Immature natural killer cell (primary cell): ENCODE results near the gene IGF2BP3. TPM values are rescaled to one million over a fixed set of nuclear protein-coding genes. Genes with fewer than 3 reads are reported as not detected.
"Not testable (repeated sequence)": the region's sequence is repeated elsewhere in the genome, so short reads cannot be mapped to it uniquely, and the experiment has no call there.

Source experiments
- DNase-seq, 3 donors: peaks; one replicate each; pipeline ENCODE4 v3.0.0; 2022; ENCODE audit warnings: mixed read lengths in 1 of 3
- H3K27ac Mint-ChIP-seq, 6 donors: one replicate each; pipeline ENCODE4 v1.8.0; 2020; ENCODE audit warnings: mixed read lengths in 6 of 6, mild to moderate bottlenecking in 5 of 6, inconsistent platforms in 4 of 6, moderate library complexity in 3 of 6
- H3K27me3 Mint-ChIP-seq, 3 donors: one replicate each; pipeline ENCODE4 v1.8.0; 2020 to 2021; ENCODE audit warnings: low read depth in 3 of 3, mild to moderate bottlenecking in 3 of 3, mixed read lengths in 3 of 3, moderate library complexity in 3 of 3, inconsistent platforms in 1 of 3
- H3K36me3 Mint-ChIP-seq, 3 donors: one replicate each; pipeline ENCODE4 v1.8.0; 2020; ENCODE audit warnings: mixed read lengths in 3 of 3, inconsistent platforms in 2 of 3, mild to moderate bottlenecking in 2 of 3
- H3K4me1 Mint-ChIP-seq, 2 donors: one replicate each; pipeline ENCODE4 v1.8.0; 2020; ENCODE audit warnings: inconsistent platforms in 2 of 2, mild to moderate bottlenecking in 2 of 2, mixed read lengths in 2 of 2, moderate library complexity in 1 of 2
- H3K4me3 Mint-ChIP-seq, 5 donors: one replicate each; pipeline ENCODE4 v1.8.0; 2020; ENCODE audit warnings: mild to moderate bottlenecking in 5 of 5, mixed read lengths in 5 of 5, inconsistent platforms in 3 of 5, moderate library complexity in 3 of 5
- H3K9me3 Mint-ChIP-seq, 6 donors: one replicate each; pipeline ENCODE4 v1.8.0; 2020; ENCODE audit warnings: mild to moderate bottlenecking in 6 of 6, mixed read lengths in 6 of 6, inconsistent platforms in 4 of 6, moderate library complexity in 3 of 6
- polyA plus RNA-seq, 3 donors: library from polyadenylated mRNA; unstranded; fragments of 300-500 nt; fragmentation: Illumina TruSeq; gene quantifications; one replicate each; pipeline ENCODE4 v1.2.3, GENCODE V29; 2021

The IGF2BP3 gene
- polyA plus RNA-seq, 3 donors from 2014 or later, result 0.76 TPM; not detected in 2

- Mint-ChIP-seq H3K9me3 (no peaks in the 10 kb centered on the region), H3K27ac (no peak overlapping the region), H3K4me3 (no peak overlapping the region), H3K4me1 (no peaks in the 10 kb centered on the region), H3K36me3 (peaks cover 0 to 5% (median 0%) of the 10 kb centered on the region in 3 donors), H3K27me3 (peaks cover 7 to 11% (median 7%) of the 10 kb centered on the region in 3 donors)
- no peak for DNase-seq
Measured at GRCh38 chr7:23333671-23334246, 136.5 kb downstream of the IGF2BP3 start.

- H3K4me1 Mint-ChIP-seq, result no peaks in the 10 kb centered on the region
- no peak for DNase-seq
- H3K27ac Mint-ChIP-seq, result no peak overlapping the region
- H3K4me3 Mint-ChIP-seq, result no peak overlapping the region
- H3K27me3 Mint-ChIP-seq, result peaks cover 6 to 12% (median 9%) of the 10 kb centered on the region in 3 donors
- H3K36me3 Mint-ChIP-seq, result peaks cover 0 to 5% (median 0%) of the 10 kb centered on the region in 3 donors
- H3K9me3 Mint-ChIP-seq, result no peaks in the 10 kb centered on the region
Measured at GRCh38 chr7:23332910-23333612, 137.2 kb downstream of the IGF2BP3 start.

DNA sequence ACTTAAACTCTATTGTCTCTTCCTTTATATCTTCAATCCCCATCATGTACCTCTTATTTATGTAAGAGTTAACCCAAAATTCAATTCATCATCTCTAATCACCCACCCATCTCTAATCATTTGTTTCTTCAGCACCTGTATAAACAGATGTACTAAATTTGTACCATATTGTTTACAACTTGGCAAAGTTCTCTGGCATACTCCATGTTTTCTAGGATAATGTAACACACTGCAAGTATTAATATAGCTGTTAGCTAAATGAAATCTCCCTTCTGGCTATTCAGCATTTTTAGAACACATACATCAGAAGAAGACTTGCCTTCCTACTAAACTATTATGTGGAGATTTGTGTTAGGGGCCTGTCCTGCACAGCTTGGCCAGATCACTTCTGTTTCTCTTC lies 138.1 kb downstream of the IGF2BP3 start:
- Mint-ChIP-seq H3K27ac (no peak overlapping the region), H3K27me3 (peaks cover 6 to 10% (median 8%) of the 10 kb centered on the region in 3 donors), H3K4me1 (no peaks in the 10 kb centered on the region), H3K36me3 (peaks cover 0 to 5% (median 0%) of the 10 kb centered on the region in 3 donors), H3K4me3 (no peak overlapping the region), H3K9me3 (no peaks in the 10 kb centered on the region)
- DNase-seq, result no peak

DNA sequence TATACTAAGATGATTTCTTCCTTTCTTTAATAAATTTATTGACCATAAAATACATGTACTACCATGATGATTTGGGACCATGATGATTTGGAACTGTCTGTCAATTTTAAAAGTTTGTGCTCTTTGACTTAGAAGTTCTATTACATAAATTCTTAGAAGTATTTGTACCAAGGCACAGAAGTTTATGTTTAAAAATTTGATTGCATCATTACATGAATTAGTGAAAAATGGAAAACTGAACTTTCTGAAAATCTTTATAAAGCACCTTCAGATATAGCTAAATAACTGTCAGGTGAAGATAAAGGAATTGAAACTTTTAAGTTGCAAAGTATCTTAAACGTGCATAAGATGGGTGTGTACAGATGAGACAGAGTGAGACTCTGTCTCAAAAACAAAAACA lies 139.2 kb downstream of the IGF2BP3 start:
- no peaks in the 10 kb centered on the region for H3K9me3 Mint-ChIP-seq
- H3K27me3 Mint-ChIP-seq, result peaks cover 6 to 10% (median 7%) of the 10 kb centered on the region in 3 donors
- DNase-seq, result no peak
- no peak overlapping the region for H3K27ac Mint-ChIP-seq
- H3K4me1 Mint-ChIP-seq, result no peaks in the 10 kb centered on the region
- no peak overlapping the region for H3K4me3 Mint-ChIP-seq
- H3K36me3 Mint-ChIP-seq, result peaks cover 0 to 5% (median 0%) of the 10 kb centered on the region in 3 donors

DNA sequence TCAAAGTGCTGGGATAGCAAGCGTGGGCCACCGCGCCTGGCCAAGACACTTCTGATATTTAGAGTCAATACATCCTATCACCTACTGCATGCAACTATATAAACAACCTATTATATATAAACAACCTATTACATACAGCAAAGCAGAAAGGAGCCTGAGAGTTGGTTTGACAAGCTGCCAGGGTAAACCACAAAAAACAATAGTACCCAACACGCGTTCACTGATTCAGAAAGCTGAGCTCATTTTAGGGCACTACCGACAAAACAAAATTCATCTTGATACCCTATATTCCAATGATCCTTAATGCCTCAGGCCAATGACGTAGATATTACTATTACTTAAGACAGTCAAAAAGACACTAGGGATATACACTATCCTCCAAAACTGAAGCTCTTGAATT lies 154.9 kb downstream of the IGF2BP3 start:
- Mint-ChIP-seq H3K9me3 (no peaks in the 10 kb centered on the region), H3K27me3 (peaks cover 0 to 4% (median 3%) of the 10 kb centered on the region in 3 donors), H3K4me3 (no peak overlapping the region), H3K27ac (no peak overlapping the region), H3K36me3 (peaks cover 3 to 12% (median 9%) of the 10 kb centered on the region in 3 donors), H3K4me1 (peaks cover 0 to 18% of the 10 kb centered on the region in 2 donors)
- DNase-seq, result no peak

DNA sequence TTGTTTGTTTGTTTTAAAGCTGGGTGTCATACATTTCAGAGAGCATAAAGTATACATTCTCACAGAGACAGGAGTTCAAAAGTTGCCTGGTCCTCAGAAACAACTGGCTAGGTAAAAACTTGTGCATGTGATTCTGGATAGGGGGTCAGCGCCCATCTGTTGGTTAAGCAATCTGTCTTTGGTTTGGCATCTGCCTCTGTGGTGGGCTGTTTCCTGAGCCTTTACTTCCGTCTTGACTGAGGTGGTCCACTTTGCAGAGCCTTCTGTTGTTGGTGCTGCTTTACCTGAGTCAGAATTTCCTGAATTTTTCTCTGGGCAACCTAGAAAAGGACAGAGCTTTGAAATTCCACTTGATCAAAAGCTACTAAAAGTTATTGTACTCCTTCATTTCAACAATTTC lies 158.2 kb downstream of the IGF2BP3 start:
- not testable (repeated sequence) for DNase-seq, H3K27ac Mint-ChIP-seq, H3K27me3 Mint-ChIP-seq, H3K9me3 Mint-ChIP-seq, H3K4me3 Mint-ChIP-seq
- H3K4me1 Mint-ChIP-seq, result peaks cover 4 to 25% of the 10 kb centered on the region in 2 donors
- peaks cover 3 to 32% (median 15%) of the 10 kb centered on the region in 3 donors for H3K36me3 Mint-ChIP-seq

GRCh38 chr7:23308754-23309153 lies 161.5 kb downstream of the IGF2BP3 start:
- H3K27me3 Mint-ChIP-seq, result no peaks in the 10 kb centered on the region
- peaks cover 21 to 59% of the 10 kb centered on the region in 2 donors for H3K4me1 Mint-ChIP-seq
- peaks cover 3 to 43% (median 23%) of the 10 kb centered on the region in 3 donors for H3K36me3 Mint-ChIP-seq
- DNase-seq, result no peak
- H3K4me3 Mint-ChIP-seq, result no peak overlapping the region
- no peaks in the 10 kb centered on the region for H3K9me3 Mint-ChIP-seq
- no peak overlapping the region for H3K27ac Mint-ChIP-seq

- no peak for DNase-seq
- no peak overlapping the region for H3K27ac Mint-ChIP-seq
- no peaks in the 10 kb centered on the region for H3K27me3 Mint-ChIP-seq
Measured at GRCh38 chr7:23306936-23307521, 163.3 kb downstream of the IGF2BP3 start.

DNA sequence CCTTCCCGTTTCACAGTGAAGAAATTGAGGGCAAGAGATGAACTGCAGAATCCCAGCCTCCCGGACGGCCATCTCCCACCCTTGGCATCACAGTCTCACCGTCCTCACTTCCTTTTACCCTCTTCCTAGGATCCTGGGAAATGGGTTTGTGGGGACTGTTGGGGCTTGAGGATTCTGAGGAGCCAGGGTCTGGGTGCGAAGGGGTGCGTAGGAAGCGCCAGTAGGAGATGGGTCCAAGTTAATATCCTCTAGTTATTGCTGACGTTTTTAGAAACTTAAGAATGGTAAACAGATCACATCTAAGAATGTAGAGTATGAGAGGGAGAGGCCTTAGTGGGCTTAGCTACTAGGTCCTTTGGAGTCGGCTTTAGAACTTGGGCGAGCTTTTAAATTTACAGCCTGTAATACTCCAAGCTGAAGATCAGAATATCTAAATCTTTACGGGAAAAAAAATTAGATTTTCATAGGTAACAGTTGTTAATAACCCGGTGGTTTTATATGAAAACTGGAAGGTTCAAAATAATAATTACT lies 170.5 kb downstream of the IGF2BP3 start:
- Mint-ChIP-seq H3K36me3 (peaks cover 4 to 19% (median 19%) of the 10 kb centered on the region in 3 donors), H3K4me1 (peaks cover 44 to 63% of the 10 kb centered on the region in 2 donors), H3K4me3 (peak overlapping the region; percentile 87 to 98 (median 92)), H3K9me3 (peaks cover 0 to 2% (median 0%) of the 10 kb centered on the region in 6 donors), H3K27ac (peak overlapping the region; percentile 91 to 99 (median 98)), H3K27me3 (peaks cover 1 to 8% (median 4%) of the 10 kb centered on the region in 3 donors)
- no peak for DNase-seq

More at GRCh38 chr7:23306936-23307521, 163.3 kb downstream of the IGF2BP3 start:
- H3K4me1 Mint-ChIP-seq, result peaks cover 28 to 63% of the 10 kb centered on the region in 2 donors
- H3K36me3 Mint-ChIP-seq, result peaks cover 7 to 50% (median 33%) of the 10 kb centered on the region in 3 donors
- H3K9me3 Mint-ChIP-seq, result no peaks in the 10 kb centered on the region
- H3K4me3 Mint-ChIP-seq, result no peak overlapping the region

DNA sequence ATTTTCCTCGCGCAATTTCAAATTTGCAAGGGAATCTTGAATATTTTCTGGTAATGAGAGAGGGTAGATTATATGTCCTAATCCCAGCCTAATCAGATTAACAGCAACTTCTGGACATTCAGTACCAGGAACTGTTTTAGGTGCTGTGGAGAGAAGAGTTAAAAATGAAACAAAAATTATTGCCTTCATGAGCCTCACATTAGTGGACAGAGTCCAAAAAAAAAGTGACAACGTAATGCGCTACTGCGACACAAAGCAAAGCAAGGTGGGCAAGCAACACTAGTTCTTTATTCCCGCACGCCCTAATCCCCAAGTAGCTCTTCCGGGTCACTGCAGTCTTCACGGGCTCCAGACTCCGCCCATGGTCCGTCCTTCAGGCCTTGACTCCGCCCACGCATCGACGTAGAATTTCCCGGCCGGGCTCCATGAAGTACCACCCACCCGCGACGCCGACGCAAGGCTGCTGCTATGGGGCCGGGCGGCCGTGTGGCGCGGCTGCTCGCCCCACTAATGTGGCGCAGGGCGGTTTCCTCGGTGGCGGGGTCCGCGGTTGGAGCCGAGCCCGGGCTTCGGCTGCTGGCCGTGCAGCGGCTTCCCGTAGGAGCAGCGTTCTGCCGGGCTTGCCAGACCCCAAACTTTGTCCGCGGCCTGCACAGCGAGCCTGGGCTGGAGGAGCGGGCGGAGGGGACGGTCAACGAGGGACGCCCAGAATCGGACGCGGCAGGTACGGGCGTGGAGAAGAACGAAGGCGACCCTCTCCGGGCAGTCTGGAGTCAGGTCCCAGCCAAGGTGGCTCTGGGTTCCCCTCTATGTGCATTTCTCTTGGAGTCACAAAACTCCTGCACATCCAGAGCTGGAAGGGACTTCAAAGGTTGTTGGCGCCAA lies 171.2 kb downstream of the IGF2BP3 start, which contains the start of gene MALSU1:
TSS of gene MALSU1 (plus strand) at position 455 of the 885 bp plus-strand sequence. CDS start at position 469, 14 bp downstream.
- H3K9me3 Mint-ChIP-seq, result peaks cover 0 to 2% (median 0%) of the 10 kb centered on the region in 6 donors
- peaks cover 4 to 19% (median 13%) of the 10 kb centered on the region in 3 donors for H3K36me3 Mint-ChIP-seq
- H3K4me1 Mint-ChIP-seq, result peaks cover 42 to 56% of the 10 kb centered on the region in 2 donors
- peak within 1 kb of the TSS; percentile 91 to 99 (median 98) for H3K27ac Mint-ChIP-seq
- peak; percentile 93 to 96 (median 95) for DNase-seq
- peak within 1 kb of the TSS; percentile 87 to 98 (median 92) for H3K4me3 Mint-ChIP-seq
- H3K27me3 Mint-ChIP-seq, result peaks cover 1 to 8% (median 4%) of the 10 kb centered on the region in 3 donors

GRCh38 chr7:23298141-23298881 lies 172.0 kb downstream of the IGF2BP3 start:
- Mint-ChIP-seq H3K27ac (peak overlapping the region; percentile 91 to 99 (median 98)), H3K4me1 (peaks cover 42 to 52% of the 10 kb centered on the region in 2 donors), H3K36me3 (peaks cover 4 to 18% (median 12%) of the 10 kb centered on the region in 3 donors), H3K27me3 (peaks cover 4 to 8% (median 4%) of the 10 kb centered on the region in 3 donors), H3K9me3 (peaks cover 0 to 2% (median 0%) of the 10 kb centered on the region in 6 donors), H3K4me3 (peak overlapping the region; percentile 87 to 98 (median 92))
- DNase-seq, result no peak

DNA sequence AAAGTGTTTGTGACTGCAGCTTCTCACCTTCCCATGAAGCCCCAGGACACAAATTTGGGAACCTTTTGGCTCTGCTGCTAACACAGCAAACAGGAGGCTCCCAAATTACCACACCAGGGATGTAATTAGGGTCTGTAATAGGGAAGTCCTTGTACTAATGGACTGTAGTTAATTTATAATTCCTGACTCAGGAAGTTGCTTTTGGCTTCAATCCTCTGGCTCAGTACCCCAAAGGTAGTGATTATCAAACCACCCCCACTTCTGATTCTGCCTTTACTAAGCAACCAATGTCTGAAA lies 174.9 kb downstream of the IGF2BP3 start:
- peaks cover 0 to 2% (median 0%) of the 10 kb centered on the region in 6 donors for H3K9me3 Mint-ChIP-seq
- H3K27ac Mint-ChIP-seq, result no peak overlapping the region
- peaks cover 0 to 8% (median 0%) of the 10 kb centered on the region in 3 donors for H3K36me3 Mint-ChIP-seq
- no peak for DNase-seq
- H3K4me3 Mint-ChIP-seq, result no peak overlapping the region
- peaks cover 23 to 28% of the 10 kb centered on the region in 2 donors for H3K4me1 Mint-ChIP-seq
- peaks cover 2 to 8% (median 4%) of the 10 kb centered on the region in 3 donors for H3K27me3 Mint-ChIP-seq
